ENCODE measurements around the gene QKI.

The QKI gene

GRCh38 chr6:163620670-163621330 lies 206.3 kb downstream of the QKI start:
- TF ChIP-seq, protein P1, sequence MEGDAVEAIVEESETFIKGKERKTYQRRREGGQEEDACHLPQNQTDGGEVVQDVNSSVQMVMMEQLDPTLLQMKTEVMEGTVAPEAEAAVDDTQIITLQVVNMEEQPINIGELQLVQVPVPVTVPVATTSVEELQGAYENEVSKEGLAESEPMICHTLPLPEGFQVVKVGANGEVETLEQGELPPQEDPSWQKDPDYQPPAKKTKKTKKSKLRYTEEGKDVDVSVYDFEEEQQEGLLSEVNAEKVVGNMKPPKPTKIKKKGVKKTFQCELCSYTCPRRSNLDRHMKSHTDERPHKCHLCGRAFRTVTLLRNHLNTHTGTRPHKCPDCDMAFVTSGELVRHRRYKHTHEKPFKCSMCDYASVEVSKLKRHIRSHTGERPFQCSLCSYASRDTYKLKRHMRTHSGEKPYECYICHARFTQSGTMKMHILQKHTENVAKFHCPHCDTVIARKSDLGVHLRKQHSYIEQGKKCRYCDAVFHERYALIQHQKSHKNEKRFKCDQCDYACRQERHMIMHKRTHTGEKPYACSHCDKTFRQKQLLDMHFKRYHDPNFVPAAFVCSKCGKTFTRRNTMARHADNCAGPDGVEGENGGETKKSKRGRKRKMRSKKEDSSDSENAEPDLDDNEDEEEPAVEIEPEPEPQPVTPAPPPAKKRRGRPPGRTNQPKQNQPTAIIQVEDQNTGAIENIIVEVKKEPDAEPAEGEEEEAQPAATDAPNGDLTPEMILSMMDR (IDR thresholded peaks at IDR 0.05; ENCODE audit: low read depth, low read length, missing control alignments): no peak
- in situ Hi-C loops (cut with HindIII; ENCODE audit: low sequenced_read_pairs): no loop called here
- DNase-seq (ENCODE audit: low read depth): no peak
- no peak overlapping the region for H3K4me3 ChIP-seq (ENCODE audit: low read depth, low read length)

DNA sequence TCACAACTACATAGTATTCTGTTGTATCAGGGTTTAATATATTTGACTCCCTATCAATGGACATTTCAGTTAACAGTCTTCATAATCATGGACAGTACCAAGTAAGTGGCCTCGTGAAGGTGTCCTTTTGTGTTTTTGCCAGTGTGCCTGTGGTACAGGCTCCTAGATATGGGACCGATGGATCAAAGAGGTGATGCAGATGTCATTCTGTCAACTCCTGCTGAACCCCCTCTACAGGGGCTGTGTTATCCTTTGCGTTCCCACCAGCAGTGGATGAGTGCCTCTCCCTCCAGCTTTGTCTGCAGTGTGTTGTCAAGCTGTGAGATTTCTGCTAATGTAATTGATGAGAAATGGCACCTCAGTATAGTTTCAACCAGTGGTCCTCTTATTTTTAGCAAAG lies 210.7 kb downstream of the QKI start:
- H3K4me3 ChIP-seq (ENCODE audit: low read depth, low read length): no peak overlapping the region
- in situ Hi-C loops (cut with HindIII; ENCODE audit: low sequenced_read_pairs): no loop called here
- DNase-seq (ENCODE audit: low read depth): no peak
- TF ChIP-seq, protein P1 (IDR thresholded peaks at IDR 0.05; ENCODE audit: low read depth, low read length, missing control alignments): no peak

- in situ Hi-C loops (cut with HindIII; ENCODE audit: low sequenced_read_pairs): no loop called here
- TF ChIP-seq, protein P1 (IDR thresholded peaks at IDR 0.05; ENCODE audit: low read depth, low read length, missing control alignments): no peak
- peak; percentile 15 for DNase-seq (ENCODE audit: low read depth)
- H3K4me3 ChIP-seq (ENCODE audit: low read depth, low read length): no peak overlapping the region
Measured at GRCh38 chr6:163626073-163626867, 211.8 kb downstream of the QKI start.

DNA sequence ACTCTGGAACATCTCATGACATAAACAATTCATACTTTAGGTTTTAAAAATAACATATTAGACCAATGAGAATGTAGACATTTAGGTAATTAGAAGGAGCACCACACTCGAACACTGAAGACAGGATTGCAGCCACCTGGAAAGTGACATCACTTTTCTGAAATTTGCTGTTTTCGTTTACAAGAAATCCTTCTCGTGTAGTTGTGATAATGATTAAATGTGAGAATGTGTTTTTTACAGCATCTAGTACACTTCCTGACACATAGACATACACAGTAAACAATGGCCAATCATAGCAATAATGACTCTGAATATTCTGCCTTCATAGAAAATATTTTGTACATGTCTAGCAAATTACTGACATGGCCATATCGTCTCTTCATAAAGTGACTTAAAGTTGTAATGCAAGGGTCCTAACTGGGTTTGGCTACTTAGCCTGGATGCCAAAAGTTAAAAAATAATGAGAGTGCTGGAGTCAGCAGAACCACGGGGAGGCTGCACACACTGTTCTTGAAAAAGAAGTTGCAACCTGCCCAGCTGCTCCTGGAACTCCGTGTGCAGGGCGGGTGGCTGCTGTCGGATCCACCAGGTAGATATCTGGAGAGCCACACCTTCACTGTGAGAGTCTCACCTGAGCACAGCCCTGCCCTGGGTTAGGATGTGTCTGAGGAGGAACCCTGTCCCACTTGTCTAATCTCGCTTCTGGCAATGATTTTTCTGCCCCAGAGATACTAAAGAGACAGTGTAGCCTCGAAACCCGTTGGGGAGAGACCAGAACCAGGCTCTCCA lies 212.9 kb downstream of the QKI start:
- no peak for DNase-seq (ENCODE audit: low read depth)
- no peak overlapping the region for H3K4me3 ChIP-seq (ENCODE audit: low read depth, low read length)
- in situ Hi-C loops (cut with HindIII; ENCODE audit: low sequenced_read_pairs): no loop called here
- TF ChIP-seq, protein P1 (IDR thresholded peaks at IDR 0.05; ENCODE audit: low read depth, low read length, missing control alignments): no peak

All from astrocyte of the cerebellum (primary cell).